BLaER1 (cell line): ENCODE results near the gene MYLK.

ENCODE experiments used
- H3K27ac ChIP-seq: shearing (Covaris generic); formaldehyde crosslinking; 2 replicates; pipeline ENCODE4 v1.8.1; 2022
- H3K27me3 ChIP-seq: shearing (Covaris generic); formaldehyde crosslinking; 2 replicates; pipeline ENCODE4 v1.8.1; 2022
- H3K36me3 ChIP-seq: shearing (Covaris generic); formaldehyde crosslinking; 2 replicates; pipeline ENCODE4 v1.8.1; 2022
- H3K4me1 ChIP-seq: shearing (Covaris generic); formaldehyde crosslinking; 2 replicates; pipeline ENCODE4 v1.8.1; 2022
- H3K4me2 ChIP-seq: shearing (Covaris generic); formaldehyde crosslinking; 2 replicates; pipeline ENCODE4 v1.8.1; 2022
- H3K4me3 ChIP-seq: shearing (Covaris generic); formaldehyde crosslinking; 2 replicates; pipeline ENCODE4 v1.8.1; 2022
- H3K9ac ChIP-seq: shearing (Covaris generic); formaldehyde crosslinking; 2 replicates; pipeline ENCODE4 v1.8.1; 2022
- H3K9me3 ChIP-seq: shearing (Covaris generic); formaldehyde crosslinking; 2 replicates; pipeline ENCODE4 v1.8.1; 2022
- H4K20me1 ChIP-seq: shearing (Covaris generic); formaldehyde crosslinking; 2 replicates; pipeline ENCODE4 v1.8.1; 2022
- Cebpa-rat ChIP-seq: shearing (Covaris generic); IDR thresholded peaks from 2 replicates; pipeline ENCODE4 v1.8.1; 2022

The MYLK gene

DNA sequence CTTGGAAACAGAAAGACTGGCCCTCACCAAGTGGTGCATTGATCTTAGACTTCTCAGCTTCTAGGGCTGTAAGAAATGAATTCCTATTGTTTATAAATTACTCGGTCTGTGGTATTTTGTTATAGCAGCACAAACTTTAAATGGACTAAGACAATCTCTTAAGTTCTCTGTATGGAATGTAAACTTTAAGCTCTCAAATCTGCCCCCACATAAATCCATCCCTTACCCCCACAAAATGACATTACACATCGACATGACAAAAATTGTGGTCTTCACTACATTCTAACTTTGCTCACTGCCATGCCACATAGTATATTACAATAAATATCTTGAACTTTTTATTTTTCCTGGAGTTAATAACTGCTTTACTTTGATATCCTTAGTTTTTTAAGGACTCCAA is 121.3 kb downstream of the MYLK start:
- Histone ChIP-seq H3K4me1 (peaks cover 73% of the 10 kb centered on the region), H3K4me2 (no peak overlapping the region), H3K27ac (no peak overlapping the region), H3K9me3 (0 out of 2 replicates have a peak, but pooled peaks cover 7% of the 10 kb centered on the region), H3K4me3 (no peak overlapping the region), H3K36me3 (peaks cover 14% of the 10 kb centered on the region), H4K20me1 (peaks cover 27% of the 10 kb centered on the region), H3K9ac (no peak overlapping the region), H3K27me3 (no peaks in the 10 kb centered on the region)
- no peak for TF ChIP-seq Cebpa-rat

DNA sequence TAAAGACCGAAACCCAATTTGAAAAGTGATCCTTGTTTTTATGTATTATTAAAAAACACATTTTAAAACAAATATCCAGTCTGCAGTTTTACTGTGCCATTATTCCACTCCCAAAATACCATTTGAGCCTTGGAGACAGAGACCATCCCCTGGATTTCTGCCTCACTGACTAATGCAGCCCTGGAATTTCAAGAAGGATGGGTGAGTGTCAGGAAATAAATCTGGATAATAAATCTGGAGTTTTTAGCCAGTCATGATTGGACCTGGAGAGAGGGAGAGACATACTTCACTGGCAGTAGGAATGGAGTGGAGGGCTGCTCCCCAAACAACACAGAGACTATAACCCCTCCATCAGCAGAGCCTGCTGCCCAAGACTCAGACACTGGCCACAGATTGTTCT is 123.3 kb downstream of the MYLK start:
- Histone ChIP-seq H3K36me3 (peaks cover 14% of the 10 kb centered on the region), H3K27ac (no peak overlapping the region), H3K4me3 (no peak overlapping the region), H3K9me3 (0 out of 2 replicates have a peak, but pooled peaks cover 7% of the 10 kb centered on the region), H3K27me3 (no peaks in the 10 kb centered on the region), H4K20me1 (peaks cover 13% of the 10 kb centered on the region), H3K4me2 (no peak overlapping the region), H3K9ac (no peak overlapping the region), H3K4me1 (peaks cover 73% of the 10 kb centered on the region)
- TF ChIP-seq Cebpa-rat: no peak

DNA sequence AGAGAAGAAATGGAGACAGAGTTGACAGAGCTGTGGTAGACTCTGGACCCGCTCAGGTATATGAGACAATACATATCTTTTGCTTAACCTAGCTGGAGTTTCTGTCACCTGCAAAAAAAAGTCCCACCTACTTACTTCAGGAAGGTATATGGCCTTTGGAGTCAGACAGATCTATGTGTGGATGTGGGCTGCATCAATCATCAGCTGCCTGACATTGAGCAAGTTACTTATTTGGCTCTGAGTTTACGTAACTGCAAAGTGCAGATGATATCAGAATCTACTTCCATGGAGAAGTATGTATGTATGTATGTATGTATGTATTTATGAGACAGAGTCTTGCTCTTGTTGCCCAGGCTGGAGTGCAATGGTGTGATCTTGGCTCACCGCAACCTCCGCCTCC is 124.3 kb downstream of the MYLK start:
- Histone ChIP-seq H3K9me3 (0 out of 2 replicates have a peak, but pooled peaks cover 7% of the 10 kb centered on the region), H3K4me2 (peak overlapping the region; percentile 98), H4K20me1 (peaks cover 13% of the 10 kb centered on the region), H3K27ac (no peak overlapping the region), H3K27me3 (no peaks in the 10 kb centered on the region), H3K4me3 (no peak overlapping the region), H3K9ac (no peak overlapping the region), H3K4me1 (peaks cover 73% of the 10 kb centered on the region), H3K36me3 (peaks cover 14% of the 10 kb centered on the region)
- TF ChIP-seq Cebpa-rat: no peak

DNA sequence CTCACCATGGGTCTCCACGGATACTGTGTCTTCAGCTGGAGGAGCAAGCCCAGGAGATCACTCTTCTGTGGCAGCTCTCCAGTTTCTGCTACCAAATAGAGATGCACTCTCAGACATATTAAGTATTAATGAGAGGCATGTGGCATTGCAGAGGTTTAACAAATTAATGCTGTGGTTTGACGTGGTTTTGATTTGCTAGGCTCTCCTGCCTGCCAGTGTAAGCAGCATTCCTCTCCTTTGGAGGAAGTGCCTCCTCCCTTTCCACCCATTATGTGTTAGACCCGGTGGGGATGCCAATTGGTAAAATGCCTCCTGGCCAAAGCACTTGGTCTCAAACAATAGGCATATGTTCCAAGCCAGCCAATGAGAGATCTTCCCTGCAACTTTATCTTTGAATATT is 124.8 kb downstream of the MYLK start:
- no peak for TF ChIP-seq Cebpa-rat
- 0 out of 2 replicates have a peak, but pooled peaks cover 3% of the 10 kb centered on the region for H3K9me3 ChIP-seq
- H3K4me2 ChIP-seq: peak overlapping the region; percentile 98
- H3K27me3 ChIP-seq: no peaks in the 10 kb centered on the region
- H3K4me1 ChIP-seq: peaks cover 73% of the 10 kb centered on the region
- peak overlapping the region; percentile 53; the same call in 1 of the 2 replicates for H3K9ac ChIP-seq
- peak overlapping the region; percentile 48 for H3K4me3 ChIP-seq
- peaks cover 9% of the 10 kb centered on the region for H3K36me3 ChIP-seq
- peak overlapping the region; percentile 59 for H3K27ac ChIP-seq
- H4K20me1 ChIP-seq: peaks cover 13% of the 10 kb centered on the region

DNA sequence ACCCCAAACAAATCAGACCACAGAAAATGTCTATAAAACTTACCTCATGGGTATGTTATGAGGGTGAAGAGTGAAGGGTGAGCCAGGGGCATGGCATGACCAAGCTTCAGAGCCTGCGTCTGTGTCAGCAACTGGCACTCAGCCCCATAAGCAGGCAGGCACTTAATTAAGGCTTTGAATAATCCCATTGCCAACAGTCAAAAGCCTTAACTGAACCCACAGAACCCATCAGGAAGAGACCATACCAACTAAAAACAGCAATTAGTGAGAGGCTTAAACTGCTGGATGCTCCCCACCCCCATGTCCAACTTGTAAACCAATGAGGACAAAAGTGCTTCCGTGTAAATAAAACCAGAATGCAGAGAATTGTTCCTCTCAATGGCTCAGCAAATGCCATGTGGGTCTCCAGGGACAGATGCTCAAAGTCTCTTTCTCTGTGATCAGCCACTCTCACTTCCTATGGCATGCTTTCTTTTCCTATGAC is 126.0 kb downstream of the MYLK start:
- Histone ChIP-seq H3K9ac (peak overlapping the region; percentile 79), H3K27ac (peak overlapping the region; percentile 96), H4K20me1 (peaks cover 13% of the 10 kb centered on the region), H3K4me1 (peaks cover 79% of the 10 kb centered on the region), H3K4me2 (peak overlapping the region; percentile 98), H3K36me3 (peaks cover 6% of the 10 kb centered on the region; the same call in 1 of the 2 replicates), H3K27me3 (no peaks in the 10 kb centered on the region), H3K9me3 (no peaks in the 10 kb centered on the region), H3K4me3 (peak overlapping the region; percentile 61; the same call in 1 of the 2 replicates)
- no peak for TF ChIP-seq Cebpa-rat

DNA sequence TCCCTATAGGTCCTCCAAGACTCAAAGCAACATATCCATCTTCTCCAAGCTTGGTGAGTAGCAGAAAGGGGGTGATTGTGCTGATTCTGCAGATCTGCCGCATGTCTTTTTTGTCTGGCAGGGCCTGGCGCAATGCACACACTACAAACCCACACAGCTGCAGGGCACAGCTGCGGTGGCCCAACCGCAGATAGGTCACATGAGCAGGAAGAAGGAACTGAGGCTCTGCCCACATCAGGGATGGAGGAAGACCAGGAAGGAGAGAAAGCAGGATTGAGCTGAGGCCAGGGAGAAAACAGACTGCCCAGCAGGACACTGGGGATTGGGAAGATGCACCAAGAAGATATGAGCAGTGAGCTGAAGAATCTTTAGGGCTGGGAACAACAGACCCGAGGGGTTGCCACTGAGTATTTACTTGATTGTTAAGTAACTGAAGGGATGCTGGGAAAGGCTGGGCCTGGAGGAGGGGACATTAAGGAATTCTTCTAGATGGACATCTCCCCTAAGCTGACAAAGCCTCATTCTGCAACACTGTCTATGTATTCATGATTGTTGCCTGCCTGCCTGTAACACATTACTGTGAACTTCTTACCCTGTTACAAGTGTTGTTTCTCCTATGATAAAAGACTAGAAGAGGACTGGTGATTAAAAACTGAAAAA is 126.7 kb downstream of the MYLK start:
- peak overlapping the region; percentile 96 for H3K27ac ChIP-seq
- peaks cover 85% of the 10 kb centered on the region for H3K4me1 ChIP-seq
- no peaks in the 10 kb centered on the region for H3K27me3 ChIP-seq
- H4K20me1 ChIP-seq: peaks cover 13% of the 10 kb centered on the region
- peaks cover 9% of the 10 kb centered on the region for H3K36me3 ChIP-seq
- H3K9me3 ChIP-seq: no peaks in the 10 kb centered on the region
- H3K4me3 ChIP-seq: peak overlapping the region; percentile 61
- H3K9ac ChIP-seq: peak overlapping the region; percentile 79
- peak overlapping the region; percentile 98 for H3K4me2 ChIP-seq
- TF ChIP-seq Cebpa-rat: peak; percentile 83

DNA sequence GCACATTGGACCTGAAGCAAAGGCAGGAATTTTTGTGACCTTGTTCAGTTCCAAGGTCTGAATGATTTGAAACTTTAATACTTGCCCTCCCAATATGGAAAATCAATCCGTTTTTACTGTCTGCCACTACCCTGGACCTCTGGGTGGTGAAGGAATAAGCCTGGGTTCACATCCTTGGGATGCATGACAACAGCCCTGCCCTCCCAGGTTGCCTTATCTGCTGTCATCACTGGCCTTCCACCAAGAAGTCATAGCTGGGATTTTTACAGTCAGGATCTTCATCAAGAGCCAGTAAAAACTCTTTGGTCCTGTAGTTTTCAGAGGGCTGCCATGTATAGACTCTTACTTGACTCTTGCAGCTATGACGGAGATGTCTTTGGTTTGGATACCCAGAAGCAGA is 128.6 kb downstream of the MYLK start:
- Histone ChIP-seq H3K9me3 (no peaks in the 10 kb centered on the region), H3K36me3 (peaks cover 25% of the 10 kb centered on the region), H3K9ac (no peak overlapping the region), H4K20me1 (peaks cover 13% of the 10 kb centered on the region), H3K4me1 (peaks cover 83% of the 10 kb centered on the region), H3K4me3 (no peak overlapping the region), H3K4me2 (peak overlapping the region; percentile 98), H3K27me3 (no peaks in the 10 kb centered on the region), H3K27ac (peak overlapping the region; percentile 96)
- no peak for TF ChIP-seq Cebpa-rat

DNA sequence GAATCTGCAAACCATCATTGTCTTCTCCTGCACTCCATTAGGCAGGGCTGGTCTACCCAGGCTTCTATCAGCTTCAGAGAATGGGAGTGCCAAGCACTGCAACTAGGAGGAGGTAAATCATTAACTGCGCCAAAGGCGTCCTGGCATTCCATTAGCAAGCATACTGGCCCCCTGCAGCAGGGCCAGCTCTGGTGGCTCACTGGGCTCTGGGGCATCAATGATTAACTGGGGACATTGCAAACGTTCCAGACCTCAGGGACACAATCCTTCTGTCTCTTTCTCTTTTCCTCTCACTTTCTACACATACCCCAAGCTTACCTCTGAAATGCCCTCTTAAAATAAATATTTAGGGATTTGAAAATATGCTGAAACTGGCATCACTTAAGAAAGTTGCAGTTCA is 129.0 kb downstream of the MYLK start:
- Histone ChIP-seq H3K36me3 (peaks cover 30% of the 10 kb centered on the region), H3K9ac (no peak overlapping the region), H3K9me3 (no peaks in the 10 kb centered on the region), H3K4me1 (peaks cover 83% of the 10 kb centered on the region), H3K4me3 (no peak overlapping the region), H4K20me1 (peaks cover 13% of the 10 kb centered on the region), H3K4me2 (peak overlapping the region; percentile 98), H3K27me3 (no peaks in the 10 kb centered on the region), H3K27ac (no peak overlapping the region)
- no peak for TF ChIP-seq Cebpa-rat

DNA sequence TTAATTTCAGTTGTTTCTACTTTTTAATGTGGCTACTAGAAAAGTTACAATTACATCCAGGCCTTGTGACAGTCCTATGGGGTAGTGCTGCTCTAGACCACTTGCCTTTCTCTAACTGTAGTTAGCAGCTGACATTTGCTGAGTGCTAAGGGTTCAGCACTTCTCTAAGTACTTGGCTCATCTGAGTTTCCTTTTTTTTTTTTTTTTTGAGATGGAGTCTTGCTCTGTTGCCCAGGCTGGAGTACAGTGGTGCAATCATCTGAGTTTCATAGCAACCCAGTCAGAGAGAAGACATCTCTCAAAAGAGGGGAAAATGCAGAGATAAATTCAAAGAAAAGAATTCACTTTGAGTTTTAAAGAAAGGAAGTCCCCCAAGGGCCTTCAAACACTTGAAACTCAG is 130.8 kb downstream of the MYLK start:
- Histone ChIP-seq H3K9me3 (no peaks in the 10 kb centered on the region), H3K9ac (no peak overlapping the region), H3K27ac (no peak overlapping the region; the same call in 1 of the 2 replicates), H3K27me3 (no peaks in the 10 kb centered on the region), H4K20me1 (no peaks in the 10 kb centered on the region), H3K4me3 (no peak overlapping the region), H3K4me1 (peaks cover 70% of the 10 kb centered on the region), H3K4me2 (peak overlapping the region; percentile 98), H3K36me3 (peaks cover 48% of the 10 kb centered on the region)
- no peak for TF ChIP-seq Cebpa-rat

DNA sequence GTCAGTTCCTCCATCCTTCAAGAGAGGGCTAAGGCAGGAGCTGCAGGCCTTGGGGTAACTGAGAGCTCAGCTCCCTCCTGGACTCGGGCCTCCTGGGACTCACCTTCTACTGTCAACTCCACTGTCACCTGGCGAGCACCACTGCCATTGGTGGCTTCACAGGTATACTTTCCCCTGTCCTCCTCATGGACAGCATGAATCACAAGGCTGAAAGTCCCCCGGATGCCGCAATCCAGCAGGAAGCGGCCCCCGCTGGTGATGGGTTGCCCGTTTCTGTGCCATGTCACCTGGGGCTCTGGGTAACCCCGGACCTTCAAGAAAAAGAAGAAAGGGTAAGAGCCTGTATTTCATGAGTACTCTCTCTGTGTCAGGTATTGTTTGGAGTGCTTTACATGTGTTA is 131.9 kb downstream of the MYLK start:
- no peak overlapping the region for H3K4me2 ChIP-seq
- no peak overlapping the region for H3K9ac ChIP-seq
- H3K36me3 ChIP-seq: peaks cover 58% of the 10 kb centered on the region
- H3K9me3 ChIP-seq: peaks cover 4% of the 10 kb centered on the region; the same call in 1 of the 2 replicates
- H3K27ac ChIP-seq: no peak overlapping the region
- TF ChIP-seq Cebpa-rat: no peak
- H3K4me1 ChIP-seq: peaks cover 61% of the 10 kb centered on the region
- H3K27me3 ChIP-seq: no peaks in the 10 kb centered on the region
- no peak overlapping the region for H3K4me3 ChIP-seq
- H4K20me1 ChIP-seq: no peaks in the 10 kb centered on the region
